IMR-90 (cell line): ENCODE data around the gene GATA5. TPM values are rescaled to one million over a fixed set of nuclear protein-coding genes. Genes with fewer than 3 reads are reported as not detected.

Source experiments
- ATAC-seq: fragments of 200-7000 bp; cut with Tn5 transposase; 2 replicates; pipeline ENCODE4 v1.9.1; 2020; ENCODE audit warnings: low read depth, mild to moderate bottlenecking, moderate library complexity
- BruUV-seq: library from RNA; stranded (reverse); fragments of 400-500 nt; replicated peaks from 2 replicates; lab custom pipeline; 2021; lab: Mats Ljungman, UMichigan
- CTCF ChIA-PET: fragments of 300-600 bp; formaldehyde crosslinking; extraction: SDS; loops from one replicate; lab custom pipeline; 2021; ENCODE audit warnings: antibody characterized with exemption; lab: Yijun Ruan, JAX
- POLR2A ChIA-PET: fragments of 300-600 bp; sonication (Branson Sonifier 250); formaldehyde crosslinking; loops from one replicate; lab custom pipeline; 2022; ENCODE audit warnings: antibody characterized with exemption; ENCODE audit not compliant: unreplicated experiment; lab: Charles Lee
- DNase-seq: peaks from one replicate; pipeline ENCODE4 v3.0.0; 2013
- H2AFZ ChIP-seq: replicated peaks from 2 replicates; pipeline ENCODE3; 2013; ENCODE audit warnings: low read length, mild to moderate bottlenecking; ENCODE audit not compliant: poor library complexity
- H2AK5ac ChIP-seq: 2 replicates; pipeline ENCODE4 v1.6.1; 2013; ENCODE audit warnings: low read depth, low read length, inconsistent platforms
- H2AK9ac ChIP-seq: replicated peaks from 2 replicates; pipeline ENCODE3; 2013; ENCODE audit warnings: mild to moderate bottlenecking, low read depth, low read length, moderate library complexity; ENCODE audit not compliant: poor library complexity
- H2BK120ac ChIP-seq: 2 replicates; pipeline ENCODE4 v1.6.1; 2013; ENCODE audit warnings: low read depth, low read length, inconsistent platforms
- H2BK15ac ChIP-seq: 3 replicates; pipeline ENCODE4 v1.6.1; 2013; ENCODE audit warnings: low read depth, low read length, inconsistent platforms
- H2BK20ac ChIP-seq: 2 replicates; pipeline ENCODE4 v1.6.1; 2013; ENCODE audit warnings: low read depth, mild to moderate bottlenecking, inconsistent platforms, low read length, moderate library complexity
- H2BK5ac ChIP-seq: 2 replicates; pipeline ENCODE4 v1.6.1; 2013; ENCODE audit warnings: mild to moderate bottlenecking, low read depth, low read length, inconsistent platforms; ENCODE audit not compliant: poor library complexity, severe bottlenecking
- H3K14ac ChIP-seq: replicated peaks from 2 replicates; pipeline ENCODE4 v1.6.1; 2013; ENCODE audit warnings: low read depth, low read length, inconsistent platforms
- H3K18ac ChIP-seq: 2 replicates; pipeline ENCODE4 v1.6.1; 2013; ENCODE audit warnings: low read depth, low read length, control low read depth
- H3K23ac ChIP-seq: 2 replicates; pipeline ENCODE4 v1.6.1; 2013; ENCODE audit warnings: low read depth, low read length, inconsistent platforms
- H3K27ac ChIP-seq: 2 replicates; pipeline ENCODE4 v1.5.1; 2013; ENCODE audit warnings: mild to moderate bottlenecking, control low read depth, low read length; ENCODE audit not compliant: insufficient read depth
- H3K27me3 ChIP-seq: 2 replicates; pipeline ENCODE4 v1.6.1; 2013; ENCODE audit warnings: low read length; ENCODE audit not compliant: control insufficient read depth, insufficient read depth
- H3K36me3 ChIP-seq: 2 replicates; pipeline ENCODE4 v1.6.1; 2013; ENCODE audit warnings: low read length, mixed read lengths; ENCODE audit not compliant: control insufficient read depth, insufficient read depth
- H3K4ac ChIP-seq: 2 replicates; pipeline ENCODE4 v1.6.1; 2013; ENCODE audit warnings: low read depth, low read length, inconsistent platforms
- H3K4me1 ChIP-seq: 2 replicates; pipeline ENCODE4 v1.6.1; 2013; ENCODE audit warnings: low read length, mixed read lengths; ENCODE audit not compliant: control insufficient read depth, insufficient read depth
- H3K4me2 ChIP-seq: 2 replicates; pipeline ENCODE4 v1.6.1; 2013; ENCODE audit warnings: low read depth, mild to moderate bottlenecking, control low read depth, low read length, moderate library complexity
- H3K4me3 ChIP-seq: 2 replicates; pipeline ENCODE4 v1.5.1; 2013; ENCODE audit warnings: low read depth, mild to moderate bottlenecking, control low read depth, low read length, moderate library complexity; ENCODE audit not compliant: insufficient read depth
- H3K56ac ChIP-seq: 2 replicates; pipeline ENCODE4 v1.6.1; 2013; ENCODE audit warnings: low read length, inconsistent platforms; ENCODE audit not compliant: insufficient read depth; ENCODE audit errors: extremely low read depth
- H3K79me1 ChIP-seq, 2 experiments: 2 replicates each; pipeline ENCODE4 v1.6.1; 2013; ENCODE audit warnings: low read length in 2 of 2, inconsistent platforms in 1 of 2, low read depth in 1 of 2
- H3K9ac ChIP-seq: 2 replicates; pipeline ENCODE4 v1.6.1; 2013; ENCODE audit warnings: low read depth, low read length, control low read depth
- H3K9me1 ChIP-seq: 2 replicates; pipeline ENCODE4 v1.6.1; 2013; ENCODE audit warnings: low read length, inconsistent platforms; ENCODE audit not compliant: insufficient read depth
- H3K9me3 ChIP-seq: 2 replicates; pipeline ENCODE4 v1.6.1; 2013; ENCODE audit warnings: low read length; ENCODE audit not compliant: control insufficient read depth, insufficient read depth
- H4K20me1 ChIP-seq: 2 replicates; pipeline ENCODE4 v1.6.1; 2013; ENCODE audit warnings: low read length, inconsistent platforms; ENCODE audit not compliant: insufficient read depth
- H4K5ac ChIP-seq: 2 replicates; pipeline ENCODE4 v1.6.1; 2013; ENCODE audit warnings: mild to moderate bottlenecking, low read depth, low read length, control low read depth
- H4K8ac ChIP-seq, 2 experiments: 2 replicates each; pipeline ENCODE4 v1.6.1; 2013; ENCODE audit warnings: low read depth in 2 of 2, low read length in 2 of 2, control low read depth in 1 of 2, inconsistent platforms in 1 of 2
- H4K91ac ChIP-seq: 2 replicates; pipeline ENCODE4 v1.6.1; 2013; ENCODE audit warnings: low read depth, low read length, inconsistent platforms; ENCODE audit not compliant: insufficient read depth
- FOS ChIP-seq: fragments of 150-350 bp; IDR thresholded peaks from 2 replicates; pipeline ENCODE4 v1.6.1; 2016; ENCODE audit warnings: low read depth, low read length
- MAZ ChIP-seq: IDR thresholded peaks from 2 replicates; pipeline ENCODE4 v1.6.1; 2012; ENCODE audit warnings: low read depth, mild to moderate bottlenecking, low read length, improper control_type of control experiment, moderate library complexity, borderline replicate concordance
- NFE2L2 ChIP-seq: fragments of 150-350 bp; IDR thresholded peaks from 2 replicates; pipeline ENCODE4 v1.6.1; 2016; ENCODE audit warnings: low read depth, mild to moderate bottlenecking, low read length
- WGBS, 2 experiments: methylation state at CpG; one replicate each; pipeline versions ENCODE4 v1.1.5 to v1.1.7; 2013; ENCODE audit warnings: missing lambda C conversion rate in 2 of 2; ENCODE audit not compliant: insufficient read length in 1 of 2; ENCODE audit errors: extremely low coverage in 2 of 2; 5-methylcytosine and 5-hydroxymethylcytosine counted together
- dilution Hi-C: fragments of 300-500 bp; cut with HindIII; formaldehyde crosslinking; loops from one replicate; pipeline ENCODE4 v1.14.3; 2018; ENCODE audit warnings: low sequenced_read_pairs; ENCODE audit not compliant: unreplicated experiment
- in situ Hi-C: fragments of 300-500 bp; cut with MboI; formaldehyde crosslinking; loops from 3 replicates; pipeline ENCODE4 v1.14.3; 2019; ENCODE audit warnings: low sequenced_read_pairs, inconsistent platforms, mixed read lengths
- intact Hi-C: fragments of 100-400 bp; cut with micrococcal nuclease; formaldehyde crosslinking; loops from 2 replicates; pipeline ENCODE4 v1.10.0; 2022
- polyA plus RNA-seq, 3 experiments: library from polyadenylated mRNA; depleted of rRNA; stranded (reverse); fragments of >200 nt; gene quantifications; 2 replicates each; pipeline ENCODE4 v1.2.3, GENCODE V29; 2012; ENCODE audit warnings: low replicate concordance in 1 of 3
- total RNA-seq: library from RNA; depleted of rRNA; stranded (reverse); fragments of >200 nt; gene quantifications from 2 replicates; pipeline ENCODE4 v1.2.3, GENCODE V29; 2012

GATA5 gene
- total and polyA plus RNA-seq, 2 of the 4 experiments (the other 2 are of a cell fraction) = not detected

GRCh38 chr20:62455929-62456328 lies 19.9 kb downstream of the GATA5 start:
- no peak overlapping the region for H2BK5ac ChIP-seq
- H2AK5ac ChIP-seq = no peak overlapping the region
- H3K9me1 ChIP-seq = no peaks in the 10 kb centered on the region
- WGBS, 2 experiments = 23% methylated on average over 4 of the region's 15 CpGs; no CpG with 5 or more reads in 1 of the 2 experiments
- no peak overlapping the region for H3K4me2 ChIP-seq
- no peak overlapping the region for H3K4me3 ChIP-seq
- H3K27ac ChIP-seq = no peak overlapping the region
- TF ChIP-seq FOS = no peak
- TF ChIP-seq NFE2L2 = no peak
- no peak for TF ChIP-seq MAZ
- no peak overlapping the region for H3K9ac ChIP-seq
- H3K27me3 ChIP-seq = peaks cover 66% of the 10 kb centered on the region
- no peak overlapping the region for H2BK15ac ChIP-seq
- no TSS peak for BruUV-seq
- H3K23ac ChIP-seq = no peak overlapping the region
- H3K18ac ChIP-seq = no peak overlapping the region
- H3K56ac ChIP-seq = no peak overlapping the region
- no peak overlapping the region for H2AK9ac ChIP-seq
- H3K4ac ChIP-seq = no peak overlapping the region
- no peaks in the 10 kb centered on the region for H3K4me1 ChIP-seq
- H3K14ac ChIP-seq = no peak overlapping the region
- H2BK20ac ChIP-seq = no peak overlapping the region
- no peak overlapping the region for H4K8ac ChIP-seq
- no peaks in the 10 kb centered on the region for H3K36me3 ChIP-seq
- DNase-seq = no peak
- H3K9me3 ChIP-seq = no peaks in the 10 kb centered on the region
- CTCF ChIA-PET = no interaction called here
- POLR2A ChIA-PET = no interaction called here
- no peak overlapping the region for H4K5ac ChIP-seq
- H4K91ac ChIP-seq = no peak overlapping the region
- dilution Hi-C loops (no loop called here), intact Hi-C loops (no loop called here), in situ Hi-C loops (no loop called here)
- no peak for ATAC-seq
- H2BK120ac ChIP-seq = no peak overlapping the region
- no peaks in the 10 kb centered on the region for H3K79me1 ChIP-seq
- no peaks in the 10 kb centered on the region for H4K20me1 ChIP-seq
- no peak overlapping the region for H2AFZ ChIP-seq
